Smooth muscle cell (in vitro differentiated cells): ENCODE measurements around the gene GASK1B. TPM values are rescaled to one million over a fixed set of nuclear protein-coding genes. Genes with fewer than 3 reads are reported as not detected.

Experiments
- DNase-seq: peaks from one replicate; lab custom pipeline; 2025; ENCODE audit not compliant: unreplicated experiment; lab: John Stamatoyannopoulos, UW
- H2AFZ ChIP-seq: fragments of 200-600 bp; sonication (generic); 2 replicates; pipeline ENCODE4 v1.6.0; 2016; ENCODE audit warnings: antibody characterized with exemption, low read depth, mild to moderate bottlenecking
- H3F3A ChIP-seq: fragments of 200-600 bp; sonication (generic); 2 replicates; pipeline ENCODE4 v1.6.0; 2017; ENCODE audit warnings: antibody characterized with exemption, low read depth
- H3K27ac ChIP-seq: fragments of 200-600 bp; sonication (generic); 2 replicates; pipeline ENCODE4 v1.5.1; 2016; ENCODE audit warnings: low read depth, mild to moderate bottlenecking
- H3K27me3 ChIP-seq: fragments of 200-600 bp; sonication (generic); 2 replicates; pipeline ENCODE4 v1.6.1; 2016; ENCODE audit warnings: low read depth, mild to moderate bottlenecking
- H3K36me3 ChIP-seq: fragments of 200-600 bp; sonication (generic); 2 replicates; pipeline ENCODE4 v1.5.1; 2016; ENCODE audit warnings: low read depth
- H3K4me1 ChIP-seq: fragments of 200-600 bp; sonication (generic); 2 replicates; pipeline ENCODE4 v1.5.1; 2016; ENCODE audit warnings: low read depth
- H3K4me2 ChIP-seq: fragments of 200-600 bp; sonication (generic); 2 replicates; pipeline ENCODE4 v1.6.0; 2016; ENCODE audit warnings: mild to moderate bottlenecking
- H3K4me3 ChIP-seq: fragments of 200-600 bp; sonication (generic); 2 replicates; pipeline ENCODE4 v1.5.1; 2016; ENCODE audit warnings: mild to moderate bottlenecking
- H3K79me2 ChIP-seq: fragments of 200-600 bp; sonication (generic); 2 replicates; pipeline ENCODE4 v1.6.0; 2016; ENCODE audit warnings: low read depth, mild to moderate bottlenecking
- H3K9ac ChIP-seq: fragments of 200-600 bp; sonication (generic); 2 replicates; pipeline ENCODE4 v1.6.0; 2016; ENCODE audit warnings: low read depth
- H3K9me3 ChIP-seq: fragments of 200-600 bp; sonication (generic); replicated peaks from 2 replicates; pipeline ENCODE4 v1.5.1; 2016; ENCODE audit warnings: low read depth
- H4K20me1 ChIP-seq: fragments of 200-600 bp; sonication (generic); 2 replicates; pipeline ENCODE4 v1.6.0; 2016; ENCODE audit warnings: low read depth
- WGBS: methylation state at CpG from one replicate; pipeline ENCODE4 v1.1.7; 2016; ENCODE audit warnings: low lambda C conversion rate; 5-methylcytosine and 5-hydroxymethylcytosine counted together
- polyA plus RNA-seq: library from polyadenylated mRNA; unstranded; fragments of >200 nt; fragmentation: Nextera tagmentation; extraction: Ambion mirVana; gene quantifications from 2 replicates; pipeline ENCODE4 v1.2.1, GENCODE V29; 2016
- total RNA-seq: library from RNA; depleted of rRNA; stranded (reverse); fragments of >200 nt; gene quantifications from 2 replicates; pipeline ENCODE4 v1.2.3, GENCODE V29; 2014
- TF ChIP-seq, protein P1 (sequence below): fragments of 200-600 bp; sonication (generic); IDR thresholded peaks from 2 replicates; pipeline ENCODE4 v1.5.1; 2017; ENCODE audit warnings: borderline replicate concordance, mild to moderate bottlenecking, antibody characterized with exemption; ENCODE audit not compliant: insufficient read depth, poor library complexity, severe bottlenecking

GASK1B gene
- total and polyA plus RNA-seq, 2 experiments from 2014 or later, result 12.9 to 79.4 TPM

DNA sequence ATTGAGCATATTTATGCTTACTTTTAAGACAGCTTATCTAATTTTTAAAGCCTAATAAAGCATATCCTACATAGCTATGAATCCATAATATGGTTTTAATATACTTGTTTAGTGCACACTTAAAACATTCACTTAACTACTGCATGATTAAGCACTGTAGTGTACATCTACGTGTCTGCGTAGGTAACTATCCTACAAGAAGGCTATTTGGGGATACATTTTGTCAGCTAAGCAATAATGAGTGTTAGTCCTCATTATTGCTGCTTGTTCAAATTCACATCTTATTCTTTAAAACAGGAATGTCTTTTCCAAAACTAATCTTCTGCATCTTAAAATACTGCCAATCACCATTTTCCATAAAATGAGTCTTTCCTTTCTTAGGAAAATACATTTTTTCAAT is 38.6 kb downstream of the GASK1B start:
- TF ChIP-seq, protein P1, sequence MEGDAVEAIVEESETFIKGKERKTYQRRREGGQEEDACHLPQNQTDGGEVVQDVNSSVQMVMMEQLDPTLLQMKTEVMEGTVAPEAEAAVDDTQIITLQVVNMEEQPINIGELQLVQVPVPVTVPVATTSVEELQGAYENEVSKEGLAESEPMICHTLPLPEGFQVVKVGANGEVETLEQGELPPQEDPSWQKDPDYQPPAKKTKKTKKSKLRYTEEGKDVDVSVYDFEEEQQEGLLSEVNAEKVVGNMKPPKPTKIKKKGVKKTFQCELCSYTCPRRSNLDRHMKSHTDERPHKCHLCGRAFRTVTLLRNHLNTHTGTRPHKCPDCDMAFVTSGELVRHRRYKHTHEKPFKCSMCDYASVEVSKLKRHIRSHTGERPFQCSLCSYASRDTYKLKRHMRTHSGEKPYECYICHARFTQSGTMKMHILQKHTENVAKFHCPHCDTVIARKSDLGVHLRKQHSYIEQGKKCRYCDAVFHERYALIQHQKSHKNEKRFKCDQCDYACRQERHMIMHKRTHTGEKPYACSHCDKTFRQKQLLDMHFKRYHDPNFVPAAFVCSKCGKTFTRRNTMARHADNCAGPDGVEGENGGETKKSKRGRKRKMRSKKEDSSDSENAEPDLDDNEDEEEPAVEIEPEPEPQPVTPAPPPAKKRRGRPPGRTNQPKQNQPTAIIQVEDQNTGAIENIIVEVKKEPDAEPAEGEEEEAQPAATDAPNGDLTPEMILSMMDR, result no peak
- DNase-seq, result no peak
- no peak overlapping the region for H3K4me3 ChIP-seq
- H3K79me2 ChIP-seq, result peaks cover 9% of the 10 kb centered on the region
- 48% methylated on average over 2 of the region's 2 CpGs for WGBS
- H3K4me1 ChIP-seq, result no peaks in the 10 kb centered on the region
- H4K20me1 ChIP-seq, result no peaks in the 10 kb centered on the region
- no peak overlapping the region for H3K27ac ChIP-seq
- no peaks in the 10 kb centered on the region for H3F3A ChIP-seq
- H3K4me2 ChIP-seq, result no peak overlapping the region
- H2AFZ ChIP-seq, result no peak overlapping the region
- no peak overlapping the region for H3K9ac ChIP-seq
- H3K9me3 ChIP-seq, result no peaks in the 10 kb centered on the region
- H3K27me3 ChIP-seq, result no peaks in the 10 kb centered on the region
- no peaks in the 10 kb centered on the region for H3K36me3 ChIP-seq

- Histone ChIP-seq H2AFZ (no peak overlapping the region), H3K27ac (no peak overlapping the region), H3F3A (no peaks in the 10 kb centered on the region), H4K20me1 (no peaks in the 10 kb centered on the region), H3K27me3 (no peaks in the 10 kb centered on the region), H3K9me3 (no peaks in the 10 kb centered on the region), H3K79me2 (peaks cover 9% of the 10 kb centered on the region), H3K4me3 (no peak overlapping the region), H3K36me3 (no peaks in the 10 kb centered on the region), H3K4me1 (no peaks in the 10 kb centered on the region), H3K4me2 (no peak overlapping the region), H3K9ac (no peak overlapping the region)
- TF ChIP-seq, protein P1, result no peak
- WGBS, result 70% methylated on average over 4 of the region's 4 CpGs
- DNase-seq, result no peak
Observed at GRCh38 chr4:158133551-158133950, 39.3 kb downstream of the GASK1B start.

- H2AFZ ChIP-seq, result no peak overlapping the region
- no peaks in the 10 kb centered on the region for H3F3A ChIP-seq
- no peaks in the 10 kb centered on the region for H3K9me3 ChIP-seq
- no peak overlapping the region for H3K4me3 ChIP-seq
- H3K79me2 ChIP-seq, result peaks cover 6% of the 10 kb centered on the region
- no peaks in the 10 kb centered on the region for H3K36me3 ChIP-seq
- no peak overlapping the region for H3K4me2 ChIP-seq
- H3K27ac ChIP-seq, result no peak overlapping the region
- no peak for DNase-seq
- TF ChIP-seq, protein P1, result no peak
- no peak overlapping the region for H3K9ac ChIP-seq
- H3K27me3 ChIP-seq, result no peaks in the 10 kb centered on the region
- WGBS, result 40% methylated on average over 1 of the region's 1 CpG
- H3K4me1 ChIP-seq, result no peaks in the 10 kb centered on the region
- no peaks in the 10 kb centered on the region for H4K20me1 ChIP-seq
Observed at GRCh38 chr4:158131027-158131426, 41.8 kb downstream of the GASK1B start.

DNA sequence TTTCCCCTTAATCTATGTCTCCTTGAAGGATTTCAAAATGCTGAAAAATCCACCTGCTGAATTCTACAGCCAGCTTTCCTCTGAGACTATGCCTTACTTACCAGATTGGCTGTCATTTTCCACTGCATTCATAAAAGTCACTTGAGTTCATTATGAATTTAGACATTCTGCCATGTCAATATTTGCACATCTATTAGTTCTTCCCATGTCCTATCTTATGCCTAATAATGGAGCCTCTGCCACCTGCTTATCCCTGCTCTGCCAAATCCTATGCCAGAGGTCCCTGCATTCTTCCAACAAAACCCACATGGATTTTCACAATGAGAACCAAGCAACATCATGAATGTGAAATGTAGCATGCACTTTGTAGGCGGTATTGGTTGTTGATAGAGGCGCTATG is 42.6 kb downstream of the GASK1B start:
- Histone ChIP-seq H3K4me2 (no peak overlapping the region), H3K79me2 (no peaks in the 10 kb centered on the region), H2AFZ (no peak overlapping the region), H3K27ac (no peak overlapping the region), H3K9ac (no peak overlapping the region), H3K36me3 (no peaks in the 10 kb centered on the region), H3K9me3 (no peaks in the 10 kb centered on the region), H3F3A (no peaks in the 10 kb centered on the region), H3K27me3 (no peaks in the 10 kb centered on the region), H3K4me3 (no peak overlapping the region), H3K4me1 (no peaks in the 10 kb centered on the region), H4K20me1 (no peaks in the 10 kb centered on the region)
- no peak for DNase-seq
- TF ChIP-seq, protein P1, result no peak
- WGBS, result 97% methylated on average over 2 of the region's 2 CpGs
